Amniotic stem cell (primary cell): ENCODE results near the gene CCDC186.
"Not testable (repeated sequence)": the region's sequence is repeated elsewhere in the genome, so short reads cannot be mapped to it uniquely, and the experiment has no call there.

Experiments used
- DNase-seq: peaks from one replicate; lab custom pipeline; 2025; lab: John Stamatoyannopoulos, UW

CCDC186 gene

DNA sequence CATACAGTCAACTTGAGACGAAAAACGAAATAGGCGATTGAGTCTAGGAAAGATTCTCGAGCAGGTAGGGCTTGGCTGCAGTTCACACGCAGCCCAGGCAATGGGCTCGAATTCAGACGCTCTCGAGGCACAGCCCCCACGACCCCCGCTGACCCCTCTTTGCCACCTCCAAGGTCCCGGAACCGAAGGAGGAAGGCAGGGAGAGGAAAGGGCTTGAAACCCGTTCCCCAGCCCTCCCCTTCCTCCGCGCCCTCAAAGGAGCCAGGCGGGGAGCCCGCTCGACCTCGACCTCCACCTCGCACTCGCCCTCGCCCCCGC, 441 bp downstream of the CCDC186 start:
- no peak for DNase-seq

DNA sequence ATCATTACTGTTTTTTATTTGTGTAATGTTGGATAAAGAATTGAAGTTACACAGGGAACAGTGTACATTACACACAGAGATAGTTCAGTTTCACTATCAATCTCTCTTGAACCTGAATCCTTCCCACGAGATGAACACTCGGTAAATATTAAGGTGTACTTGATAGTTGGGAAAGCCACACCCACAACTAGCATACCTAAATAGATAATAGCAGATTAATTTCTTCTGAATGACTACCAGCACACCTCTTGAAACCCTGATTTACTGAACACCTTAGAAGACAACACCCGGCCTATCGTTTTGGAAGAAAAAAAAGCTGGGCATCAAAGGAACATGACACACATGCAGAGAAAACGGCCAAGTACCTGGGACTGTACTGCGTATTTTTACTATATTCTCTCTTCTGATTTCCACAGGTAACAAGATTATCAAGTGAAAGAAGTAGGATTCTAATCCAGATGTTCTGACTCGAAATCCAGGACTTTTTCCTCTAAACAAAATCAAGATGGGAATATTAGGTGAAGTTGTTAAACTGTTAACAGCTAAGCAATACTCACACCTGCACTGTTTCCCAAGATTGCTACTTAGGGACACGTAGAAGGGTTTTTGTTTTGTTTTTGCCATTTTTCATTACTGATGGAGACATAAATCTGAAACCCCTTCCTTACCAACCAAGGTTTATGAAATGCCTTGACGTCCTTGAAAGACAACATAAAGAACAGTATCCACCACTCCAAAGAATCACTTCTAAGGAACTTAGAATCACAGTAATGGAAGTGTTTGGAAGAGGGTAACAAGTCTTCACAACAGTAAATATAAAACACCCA, 1.0 kb downstream of the CCDC186 start:
- no peak for DNase-seq

GRCh38 chr10:114172216-114172615, 1.8 kb downstream of the CCDC186 start:
- DNase-seq = no peak

DNA sequence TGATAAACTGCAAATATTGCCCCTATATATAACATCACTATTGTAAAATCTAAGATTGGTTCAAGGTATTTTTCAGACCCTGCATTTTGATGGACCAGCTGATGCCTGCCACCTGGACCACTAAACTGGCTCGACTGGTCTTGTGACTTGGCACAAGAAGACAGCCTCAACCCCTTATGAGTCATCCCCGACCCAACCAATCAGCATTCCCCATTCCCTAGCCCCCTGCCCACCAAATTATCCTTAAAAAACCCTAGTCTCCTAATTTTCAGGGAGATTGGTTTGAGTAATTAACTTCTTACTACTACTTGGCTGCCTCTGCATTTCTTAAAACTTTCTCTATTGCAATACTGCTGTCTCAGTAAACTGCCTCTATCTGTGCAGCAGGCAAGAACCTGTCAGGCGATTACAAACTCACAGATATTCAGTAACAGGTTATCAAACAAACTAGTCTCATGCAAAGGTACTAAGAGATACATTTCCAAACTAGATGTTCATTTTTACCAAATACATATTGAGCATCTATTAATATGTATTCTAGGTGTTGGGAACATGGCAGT, 5.5 kb downstream of the CCDC186 start:
- DNase-seq = no peak

DNA sequence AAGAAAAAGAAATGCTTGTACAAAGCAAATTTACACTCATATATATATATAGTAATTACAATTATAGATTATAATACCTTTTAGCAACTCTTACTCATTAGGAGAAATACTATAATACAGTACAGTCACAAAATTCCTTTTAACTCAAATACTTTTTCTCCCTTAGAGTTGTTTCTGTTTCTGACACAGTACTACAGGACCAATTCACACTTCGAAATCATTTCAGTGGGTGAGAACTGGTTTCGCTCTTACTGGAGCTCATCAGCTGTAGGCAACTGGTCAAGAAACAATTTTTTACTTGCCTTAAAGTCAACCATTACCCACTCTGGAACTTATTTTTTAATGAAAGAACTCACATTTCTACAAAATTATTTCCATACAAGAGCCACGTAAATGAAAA, 6.0 kb downstream of the CCDC186 start:
- no peak for DNase-seq

DNA sequence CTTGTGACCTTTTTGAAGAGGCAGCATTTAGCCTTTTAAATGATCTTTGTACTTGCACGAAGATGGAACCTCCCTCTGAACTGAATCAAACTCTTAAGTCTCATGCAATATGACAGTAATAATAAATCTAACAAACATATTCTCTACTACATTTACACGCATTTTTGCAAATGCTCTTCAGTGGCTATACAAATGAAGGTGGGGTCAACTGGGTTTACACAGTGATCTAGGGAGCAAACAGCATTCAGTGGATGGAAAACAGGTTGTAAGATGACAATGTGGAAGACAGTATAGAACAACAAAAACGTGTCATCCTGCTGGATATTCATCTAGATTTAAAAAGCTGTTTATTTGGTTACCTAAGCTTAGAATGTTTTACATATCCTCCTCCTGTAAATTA, 7.5 kb downstream of the CCDC186 start:
- DNase-seq = no peak

GRCh38 chr10:114166043-114166442, 8.0 kb downstream of the CCDC186 start:
- no peak for DNase-seq

GRCh38 chr10:114163062-114163461, 10.9 kb downstream of the CCDC186 start:
- no peak for DNase-seq

DNA sequence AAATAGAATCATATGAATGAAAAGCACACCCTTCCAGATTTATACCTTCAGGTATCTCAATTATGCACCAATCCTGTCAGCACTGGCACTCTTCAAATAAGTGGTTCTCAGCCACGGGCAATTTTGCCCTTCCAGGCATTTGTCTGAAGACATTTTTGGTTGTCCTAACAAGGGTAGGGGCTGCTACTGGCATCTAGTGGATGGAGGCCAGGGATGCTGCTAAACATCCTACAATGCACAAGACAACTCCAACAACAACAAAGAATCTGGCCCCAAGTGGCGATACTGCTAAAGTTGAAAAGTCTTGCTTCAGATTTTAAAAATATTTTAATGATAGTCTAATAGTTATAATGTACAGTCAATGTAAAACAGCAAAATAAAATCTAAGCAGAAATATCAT, 16.1 kb downstream of the CCDC186 start:
- no peak for DNase-seq

- DNase-seq = no peak
These were observed 22.1 kb downstream of the CCDC186 start for GRCh38 chr10:114151892-114152291.

GRCh38 chr10:114151486-114151885, 22.5 kb downstream of the CCDC186 start:
- peak; percentile 74 for DNase-seq

DNA sequence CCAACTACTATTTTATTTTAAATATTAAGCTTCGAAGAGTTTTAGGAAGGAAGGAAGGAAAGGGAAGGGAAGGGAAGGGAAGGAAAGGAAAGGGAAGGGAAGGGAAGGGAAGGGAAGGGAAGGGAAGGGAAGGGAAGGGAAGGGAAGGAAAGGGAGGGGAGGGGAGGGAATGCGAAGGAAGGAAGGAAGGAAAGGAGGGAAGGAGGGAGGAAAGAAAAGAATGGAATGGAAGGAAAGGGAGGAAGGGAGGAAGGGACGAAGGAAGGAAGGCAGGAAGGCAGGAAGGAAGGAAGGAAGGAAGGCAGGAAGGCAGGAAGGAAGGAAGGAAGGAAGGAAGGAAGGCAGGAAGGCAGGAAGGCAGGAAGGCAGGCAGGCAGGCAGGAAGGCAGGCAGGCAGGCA, 24.5 kb downstream of the CCDC186 start:
- not testable (repeated sequence) for DNase-seq

GRCh38 chr10:114143160-114143559, 30.8 kb downstream of the CCDC186 start:
- DNase-seq = no peak

DNA sequence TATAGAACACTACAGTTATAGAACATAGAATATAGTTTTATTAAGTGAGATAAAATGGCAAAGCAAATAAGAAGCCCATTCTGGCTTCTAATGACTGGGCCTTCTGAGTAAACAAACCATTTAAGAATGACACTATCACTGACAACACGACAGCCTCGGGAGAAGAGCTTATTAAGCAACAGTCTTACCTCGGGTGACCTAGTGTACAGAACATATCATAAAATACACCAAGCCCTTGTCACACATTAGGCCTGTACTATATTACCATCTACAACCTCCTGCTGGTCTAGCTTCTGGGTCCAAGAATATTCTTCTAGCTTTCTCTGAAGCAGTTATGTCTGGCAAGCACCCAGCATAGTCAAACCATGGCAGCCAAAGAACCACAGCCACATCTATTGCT, 32.0 kb downstream of the CCDC186 start:
- DNase-seq = no peak

- not testable (repeated sequence) for DNase-seq
These were observed 33.2 kb downstream of the CCDC186 start for GRCh38 chr10:114140827-114141226.

- no peak for DNase-seq
These were observed 34.0 kb downstream of the CCDC186 start for GRCh38 chr10:114140036-114140435.

GRCh38 chr10:114138581-114138980, 35.4 kb downstream of the CCDC186 start:
- DNase-seq = no peak

DNA sequence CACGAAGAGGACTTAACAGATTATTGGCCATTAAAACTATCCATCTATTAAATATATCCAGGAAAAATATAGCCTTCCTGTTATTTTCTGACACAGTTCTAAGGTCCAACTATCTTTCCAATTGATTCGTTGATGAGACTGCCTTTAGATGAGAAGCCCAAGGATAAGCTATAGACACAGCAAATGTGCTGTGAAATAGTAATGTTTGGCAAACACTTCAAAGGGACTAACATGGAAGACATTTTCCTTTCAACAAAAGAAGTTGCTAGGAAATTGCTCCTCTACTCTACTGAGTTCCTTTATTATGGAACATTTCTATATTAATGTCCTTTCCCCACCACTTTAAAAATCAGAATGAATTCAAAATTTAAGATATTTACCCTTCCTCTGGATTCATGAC, 38.5 kb downstream of the CCDC186 start:
- no peak for DNase-seq

GRCh38 chr10:114131094-114131493, 42.9 kb downstream of the CCDC186 start:
- DNase-seq = no peak

GRCh38 chr10:114121031-114121430, 53.0 kb downstream of the CCDC186 start:
- DNase-seq = no peak

DNA sequence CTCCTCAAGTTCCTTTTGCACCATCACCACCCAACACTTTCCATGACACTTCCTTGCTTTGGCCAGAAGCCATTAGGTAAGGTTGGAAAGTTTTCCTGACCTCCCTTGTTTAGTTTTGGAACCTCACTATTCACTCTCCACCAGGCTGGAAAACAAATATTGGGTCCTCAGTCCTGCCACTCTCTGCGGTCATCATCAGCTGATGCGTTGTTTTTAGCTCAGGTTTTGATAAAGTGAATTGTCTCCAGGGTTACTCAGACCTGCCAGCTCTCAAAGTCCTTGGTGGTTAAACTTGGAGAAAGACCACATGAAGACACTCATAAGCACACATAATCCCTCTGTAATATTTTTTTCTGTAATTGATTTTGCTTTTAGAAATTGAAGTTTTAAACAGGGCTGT, 55.5 kb downstream of the CCDC186 start:
- DNase-seq = no peak

DNA sequence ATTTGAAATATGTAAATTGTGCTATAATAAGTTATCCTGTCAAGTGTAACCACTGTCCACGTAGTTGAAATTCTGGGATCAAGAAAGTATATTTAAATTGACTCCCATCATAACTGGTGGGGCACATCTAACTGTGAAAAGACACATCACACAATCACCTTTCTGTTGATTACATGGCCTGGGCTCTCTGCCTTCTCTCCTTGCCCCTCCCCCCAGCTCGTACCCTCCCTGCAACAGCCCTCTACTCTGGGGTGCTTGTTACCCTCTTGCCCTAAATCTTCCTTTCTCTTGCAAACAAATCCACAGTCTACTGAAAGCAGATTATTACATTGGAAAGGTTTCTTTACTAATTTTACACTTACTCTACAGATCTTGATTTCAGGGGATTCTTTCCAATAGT, 56.3 kb downstream of the CCDC186 start:
- DNase-seq = no peak

DNA sequence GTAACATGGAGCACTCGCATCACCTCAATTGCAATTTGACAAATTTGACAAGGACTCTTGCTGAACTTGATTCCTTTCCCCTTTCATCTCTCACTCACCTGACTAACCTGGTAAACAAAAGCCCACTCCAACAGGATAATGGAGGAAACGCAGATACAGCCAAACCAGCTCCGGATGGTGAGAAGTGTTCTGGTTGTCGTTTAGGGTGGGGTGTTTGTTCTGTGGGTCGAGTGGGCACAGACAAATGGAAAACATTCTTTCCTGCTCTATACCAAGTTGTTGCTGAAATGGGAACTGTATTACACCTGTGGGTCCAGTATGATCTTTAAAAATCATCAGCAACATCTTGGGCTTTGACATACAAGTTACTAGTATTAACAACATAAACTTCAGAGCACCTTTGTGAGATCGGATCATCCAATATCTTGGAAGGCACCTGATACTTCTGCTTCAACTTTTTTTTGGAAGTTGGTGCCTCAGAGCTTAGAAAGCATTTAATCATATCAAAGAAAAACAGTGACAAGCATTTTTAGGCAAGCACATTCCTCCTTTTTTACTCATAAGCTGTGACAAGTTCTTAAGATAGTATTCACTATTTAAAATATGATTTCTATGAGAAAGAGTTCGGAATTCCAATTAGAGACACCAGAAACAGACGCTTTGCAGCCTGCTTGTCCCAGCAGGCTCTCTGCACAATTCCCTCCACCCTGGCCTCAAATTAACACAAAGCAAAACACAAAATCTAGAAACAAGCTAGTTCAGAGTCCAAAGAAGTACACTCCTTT, 58.1 kb downstream of the CCDC186 start:
- DNase-seq = no peak
